ENCODE measurements around the gene DCLRE1A.
"Not testable (repeated sequence)": the region's sequence is repeated elsewhere in the genome, so short reads cannot be mapped to it uniquely, and the experiment has no call there.

The DCLRE1A gene

GRCh38 chr10:113823389-113823788 is 30.5 kb downstream of the DCLRE1A start:
- TF ChIP-seq CTCF (IDR thresholded peaks at IDR 0.05), result no peak
- DNase-seq (ENCODE audit: low spot score), result no peak
- Histone ChIP-seq H3K27ac (no peak overlapping the region), H3K4me3 (no peak overlapping the region)

- no peak overlapping the region for H3K27ac ChIP-seq
- no peak for TF ChIP-seq CTCF (IDR thresholded peaks at IDR 0.05)
- no peak overlapping the region for H3K4me3 ChIP-seq
- no peak for DNase-seq (ENCODE audit: low spot score)
These were observed 31.7 kb downstream of the DCLRE1A start for GRCh38 chr10:113822174-113822573.

GRCh38 chr10:113821306-113821705 is 32.6 kb downstream of the DCLRE1A start:
- H3K27ac ChIP-seq; H3K4me3 ChIP-seq; DNase-seq (ENCODE audit: low spot score): not testable (repeated sequence)

GRCh38 chr10:113820507-113820906 is 33.4 kb downstream of the DCLRE1A start:
- no peak for DNase-seq (ENCODE audit: low spot score)
- TF ChIP-seq CTCF (IDR thresholded peaks at IDR 0.05), result no peak
- H3K4me3 ChIP-seq, result no peak overlapping the region
- H3K27ac ChIP-seq, result no peak overlapping the region

- TF ChIP-seq CTCF (IDR thresholded peaks at IDR 0.05), result no peak
- H3K27ac ChIP-seq, result no peak overlapping the region
- H3K4me3 ChIP-seq, result no peak overlapping the region
- no peak for DNase-seq (ENCODE audit: low spot score)
These were observed 33.9 kb downstream of the DCLRE1A start for GRCh38 chr10:113819989-113820388.

- H3K27ac ChIP-seq; DNase-seq (ENCODE audit: low spot score); H3K4me3 ChIP-seq: not testable (repeated sequence)
These were observed 39.2 kb downstream of the DCLRE1A start for GRCh38 chr10:113814700-113815099.

- DNase-seq (ENCODE audit: low spot score), result no peak
- TF ChIP-seq CTCF (IDR thresholded peaks at IDR 0.05), result no peak
- no peak overlapping the region for H3K27ac ChIP-seq
- H3K4me3 ChIP-seq, result no peak overlapping the region
These were observed 45.7 kb downstream of the DCLRE1A start for GRCh38 chr10:113808168-113808567.

- Histone ChIP-seq H3K4me3 (no peak overlapping the region), H3K27ac (no peak overlapping the region)
- no peak for DNase-seq (ENCODE audit: low spot score)
- no peak for TF ChIP-seq CTCF (IDR thresholded peaks at IDR 0.05)
These were observed 47.4 kb downstream of the DCLRE1A start for GRCh38 chr10:113806503-113806902.
